WTC11 (cell line): Measurements from ENCODE around the gene CFAP74. TPM values are rescaled to one million over a fixed set of nuclear protein-coding genes. Genes with fewer than 3 reads are reported as not detected.
A peak's percentile ranks its signal among the peaks of the same experiment; 100 is the strongest.

Experiments used
- ATAC-seq: fragments of 200-7000 bp; cut with Tn5 transposase; 2 replicates; pipeline ENCODE4 v1.10.0; 2021; ENCODE audit warnings: mild to moderate bottlenecking, moderate library complexity
- Bru-seq: library from RNA; stranded (reverse); fragments of 400-500 nt; gene quantifications from one replicate; lab custom pipeline; 2021; lab: Mats Ljungman, UMichigan
- CTCF ChIA-PET: fragments of 300-600 bp; sonication (Branson Sonifier 250); formaldehyde crosslinking; loops from one replicate; lab custom pipeline; 2021; ENCODE audit warnings: antibody characterized with exemption; lab: Charles Lee
- POLR2A ChIA-PET: fragments of 350-600 bp; sonication (Branson Sonifier 250); formaldehyde crosslinking; loops from one replicate; lab custom pipeline; 2021; ENCODE audit warnings: antibody characterized with exemption; lab: Charles Lee
- DNase-seq: peaks from one replicate; pipeline ENCODE4 v3.0.0; 2021; ENCODE audit warnings: low spot score
- H3K27ac Mint-ChIP-seq: 2 replicates; pipeline ENCODE4 v1.8.0; 2021; ENCODE audit warnings: mixed read lengths
- H3K27me3 Mint-ChIP-seq: 2 replicates; pipeline ENCODE4 v1.8.0; 2021; ENCODE audit warnings: low read depth, mild to moderate bottlenecking, moderate library complexity, mixed read lengths
- H3K36me3 Mint-ChIP-seq: 2 replicates; pipeline ENCODE4 v1.8.0; 2021; ENCODE audit warnings: mixed read lengths
- H3K4me1 Mint-ChIP-seq: 2 replicates; pipeline ENCODE4 v1.8.0; 2022; ENCODE audit warnings: mixed read lengths
- H3K4me3 Mint-ChIP-seq: 2 replicates; pipeline ENCODE4 v1.8.0; 2021; ENCODE audit warnings: mild to moderate bottlenecking, moderate library complexity, mixed read lengths
- H3K9me3 Mint-ChIP-seq: 2 replicates; pipeline ENCODE4 v1.8.0; 2021; ENCODE audit warnings: mixed read lengths
- AFF4 ChIP-seq: sonication (generic); formaldehyde crosslinking; IDR thresholded peaks from 2 replicates; pipeline ENCODE4 v1.8.1; 2023; ENCODE audit warnings: mild to moderate bottlenecking, missing genetic modification reagents, borderline replicate concordance
- CBFB ChIP-seq: sonication (generic); formaldehyde crosslinking; IDR thresholded peaks from 2 replicates; pipeline ENCODE4 v1.8.1; 2022; ENCODE audit warnings: mild to moderate bottlenecking, low read depth, missing genetic modification reagents
- CDX4 ChIP-seq: fragments of 250-450 bp; sonication (Bioruptor Pico); IDR thresholded peaks from 2 replicates; pipeline ENCODE4 v1.9.0; 2021; ENCODE audit warnings: moderate library complexity, mild to moderate bottlenecking, inconsistent platforms, borderline replicate concordance
- CREB1 ChIP-seq: sonication (generic); formaldehyde crosslinking; IDR thresholded peaks from 2 replicates; pipeline ENCODE4 v1.8.0; 2023; ENCODE audit warnings: mild to moderate bottlenecking, missing genetic modification reagents
- CREM ChIP-seq: sonication (generic); formaldehyde crosslinking; IDR thresholded peaks from 2 replicates; pipeline ENCODE4 v1.8.1; 2022; ENCODE audit warnings: mild to moderate bottlenecking, missing genetic modification reagents, moderate library complexity
- CTCF ChIP-seq: fragments of 200-600 bp; IDR thresholded peaks from 2 replicates; pipeline ENCODE4 v1.8.0; 2022; ENCODE audit warnings: antibody characterized with exemption
- ELF4 ChIP-seq: sonication (generic); formaldehyde crosslinking; IDR thresholded peaks from 2 replicates; pipeline ENCODE4 v1.8.1; 2022; ENCODE audit warnings: low read depth, mild to moderate bottlenecking, moderate library complexity, missing genetic modification reagents
- ERG ChIP-seq: fragments of 250-450 bp; sonication (Bioruptor Pico); IDR thresholded peaks from 2 replicates; pipeline ENCODE4 v1.8.0; 2021; ENCODE audit warnings: mild to moderate bottlenecking
- FOXP1 ChIP-seq: sonication (generic); formaldehyde crosslinking; IDR thresholded peaks from 2 replicates; pipeline ENCODE4 v1.8.0; 2022; ENCODE audit warnings: missing genetic modification reagents, mild to moderate bottlenecking, moderate library complexity, borderline replicate concordance
- HMGXB4 ChIP-seq: sonication (generic); formaldehyde crosslinking; IDR thresholded peaks from 2 replicates; pipeline ENCODE4 v1.8.1; 2023; ENCODE audit warnings: mild to moderate bottlenecking, moderate library complexity, missing genetic modification reagents
- JAZF1 ChIP-seq: fragments of 250-450 bp; sonication (Bioruptor Pico); IDR thresholded peaks from 2 replicates; pipeline ENCODE4 v1.9.0; 2021; ENCODE audit warnings: moderate library complexity, mild to moderate bottlenecking, inconsistent platforms
- KAT7 ChIP-seq: sonication (generic); formaldehyde crosslinking; IDR thresholded peaks from 2 replicates; pipeline ENCODE4 v1.8.1; 2023; ENCODE audit warnings: missing genetic modification reagents, mild to moderate bottlenecking, borderline replicate concordance
- MAX ChIP-seq: sonication (generic); formaldehyde crosslinking; IDR thresholded peaks from 2 replicates; pipeline ENCODE4 v1.8.0; 2022; ENCODE audit warnings: mild to moderate bottlenecking, missing genetic modification reagents
- NFE2L1 ChIP-seq: sonication (generic); formaldehyde crosslinking; IDR thresholded peaks from 2 replicates; pipeline ENCODE4 v1.8.1; 2023; ENCODE audit warnings: missing genetic modification reagents
- NR1H2 ChIP-seq: sonication (generic); formaldehyde crosslinking; IDR thresholded peaks from 2 replicates; pipeline ENCODE4 v1.9.0; 2021; ENCODE audit warnings: mild to moderate bottlenecking, moderate library complexity, missing genetic modification reagents
- TEAD4 ChIP-seq: sonication (generic); formaldehyde crosslinking; IDR thresholded peaks from 2 replicates; pipeline ENCODE4 v1.8.0; 2022; ENCODE audit warnings: mild to moderate bottlenecking, missing genetic modification reagents
- TP53 ChIP-seq: sonication (generic); formaldehyde crosslinking; IDR thresholded peaks from 2 replicates; pipeline ENCODE4 v1.8.1; 2023; ENCODE audit warnings: mild to moderate bottlenecking, missing genetic modification reagents
- USF2 ChIP-seq: sonication (generic); formaldehyde crosslinking; IDR thresholded peaks from 2 replicates; pipeline ENCODE4 v1.8.1; 2023; ENCODE audit warnings: mild to moderate bottlenecking, missing genetic modification reagents, moderate library complexity
- ZNF138 ChIP-seq: sonication (generic); formaldehyde crosslinking; conservative IDR thresholded peaks from 2 replicates; pipeline ENCODE4 v1.8.1; 2022; ENCODE audit warnings: mild to moderate bottlenecking, moderate library complexity, missing genetic modification reagents
- ZNF263 ChIP-seq: sonication (generic); formaldehyde crosslinking; IDR thresholded peaks from 2 replicates; pipeline ENCODE4 v1.8.1; 2022; ENCODE audit warnings: low read depth, mild to moderate bottlenecking, moderate library complexity, missing genetic modification reagents
- ZNF281 ChIP-seq: sonication (generic); formaldehyde crosslinking; IDR thresholded peaks from 2 replicates; pipeline ENCODE4 v1.8.0; 2023; ENCODE audit warnings: mild to moderate bottlenecking, missing genetic modification reagents
- ZNF396 ChIP-seq: fragments of 250-450 bp; sonication (Bioruptor Pico); IDR thresholded peaks from 2 replicates; pipeline ENCODE4 v1.8.0; 2021; ENCODE audit warnings: mild to moderate bottlenecking, moderate library complexity, borderline replicate concordance
- ZNF416 ChIP-seq: fragments of 250-450 bp; sonication (Bioruptor Pico); IDR thresholded peaks from 2 replicates; pipeline ENCODE4 v1.9.0; 2021; ENCODE audit warnings: mild to moderate bottlenecking, inconsistent platforms
- long read RNA-seq, 3 experiments: library from RNA in 1 of 3; library from capped mRNA in 1 of 3; library from polyadenylated mRNA in 1 of 3; unstranded in 2 of 3; stranded (forward) in 1 of 3; transcript quantifications; one replicate each; pipeline ENCODE4 v2.0.0, GENCODE V29; 2021
- total RNA-seq: library from RNA; stranded (reverse); gene quantifications from 3 replicates; pipeline ENCODE4 v1.2.3, GENCODE V29; 2021

CFAP74 gene
- total RNA-seq (0.34 to 0.39 TPM (median 0.35 TPM) in 3 replicates), Bru-seq, nascent RNA (percentile 3 among the genes with signal in this experiment)
- long read RNA-seq, experiment 1, partial matches to known transcripts = 0 of 2 reads
- long read RNA-seq, experiment 1, other reads (novel, unspliced or antisense) = 2 of 2 reads
- long read RNA-seq, experiment 2 = 0 reads
- long read RNA-seq, experiment 3 = 0 reads

GRCh38 chr1:2003541-2004131 lies at the start of gene CFAP74:
Gene CFAP74, minus strand, starts transcription at chr1:2003786. Its CDS starts 12,830 bp downstream, at chr1:1990956.
- H3K9me3 Mint-ChIP-seq = no peaks in the 10 kb centered on the region
- no peaks in the 10 kb centered on the region for H3K4me1 Mint-ChIP-seq
- no peaks in the 10 kb centered on the region; the same call in 1 of the 2 replicates for H3K27me3 Mint-ChIP-seq
- H3K4me3 Mint-ChIP-seq = peak within 1 kb of the TSS; percentile 60
- ChIA-PET CTCF (interaction anchor here (0.8 to 1.6 kb wide), 10 partner anchors 9 to 171 kb away, joined by 3 to 16 read pairs (median 4); partner anchors contain the start of gene GABRD), POLR2A (interaction anchor here (0.6 kb wide), 1 partner anchor 1804 kb away, joined by 3 read pairs; no protein-coding TSS in a partner anchor)
- no peaks in the 10 kb centered on the region for H3K36me3 Mint-ChIP-seq
- DNase-seq = peak; percentile 89
- ATAC-seq = peak; percentile 91
- no peak within 1 kb of the TSS for H3K27ac Mint-ChIP-seq
- TF ChIP-seq CBFB (CRISPR knock-in tag) = no peak
- no peak for TF ChIP-seq CTCF
- TF ChIP-seq CREB1 = no peak
- no peak for TF ChIP-seq ELF4 (CRISPR knock-in tag)
- 0 out of 2 replicates have a peak, but pooled peaks have one; percentile 40 for TF ChIP-seq FOXP1 (CRISPR knock-in tag)
- no peak for TF ChIP-seq JAZF1 (CRISPR knock-in tag)
- TF ChIP-seq HMGXB4 (CRISPR knock-in tag) = peak; percentile 49; the same call in 1 of the 2 replicates
- TF ChIP-seq USF2 (CRISPR knock-in tag) = 0 out of 2 replicates have a peak, but pooled peaks have one; percentile 22
- TF ChIP-seq MAX (CRISPR knock-in tag) = peak; percentile 58; the same call in 1 of the 2 replicates
- no peak for TF ChIP-seq AFF4 (CRISPR knock-in tag)
- TF ChIP-seq TP53 (CRISPR knock-in tag) = 0 out of 2 replicates have a peak, but pooled peaks have one; percentile 58
- TF ChIP-seq KAT7 = no peak
- no peak for TF ChIP-seq CREM (CRISPR knock-in tag)
- no peak for TF ChIP-seq ZNF396 (CRISPR knock-in tag)
- no peak for TF ChIP-seq ZNF138 (CRISPR knock-in tag)
- TF ChIP-seq ZNF416 (CRISPR knock-in tag) = no peak
- TF ChIP-seq ZNF263 = no peak
- no peak for TF ChIP-seq NFE2L1
- TF ChIP-seq CDX4 = no peak
- TF ChIP-seq ERG = no peak
- no peak for TF ChIP-seq NR1H2
- no peak for TF ChIP-seq ZNF281 (CRISPR knock-in tag)
- TF ChIP-seq TEAD4 (CRISPR knock-in tag) = no peak
